Measurements from ENCODE around the gene DMPK. TPM values are rescaled to one million over a fixed set of nuclear protein-coding genes. Genes with fewer than 3 reads are reported as not detected.

Gene DMPK
- total and polyA plus RNA-seq, 2 donors from 2014 or later, result 31.3 to 63.0 TPM

GRCh38 chr19:45809643-45810159 lies 27.4 kb upstream of the DMPK start:
- intact Hi-C loops (cut with DNase I), result no loop called here
- Histone ChIP-seq H3K4me3 (ENCODE audit: low read length in 3 of 3) (no peak overlapping the region), H3K9me3 (ENCODE audit: control insufficient read depth in 2 of 3, insufficient read depth in 1 of 3, low read length in 3 of 3) (no peaks in the 10 kb centered on the region), H3K9ac (ENCODE audit: low read length in 3 of 3) (peak overlapping the region in 1 of 3 donors; percentile 12), H3K27me3 (ENCODE audit: control insufficient read depth, insufficient read depth, low read length) (no peaks in the 10 kb centered on the region), H3K27ac (ENCODE audit: low read depth in 2 of 2, low read length in 2 of 2) (peak overlapping the region in 1 of 2 donors; percentile 3), H3K4me1 (ENCODE audit: control insufficient read depth in 2 of 3, insufficient read depth in 2 of 3, low read depth in 1 of 3, low read length in 3 of 3) (peaks cover 0 to 7% (median 0%) of the 10 kb centered on the region in 3 donors), H3K36me3 (ENCODE audit: control insufficient read depth in 2 of 3, insufficient read depth in 3 of 3, low read length in 3 of 3) (no peaks in the 10 kb centered on the region)
- FAIRE-seq, result no peak
- TF ChIP-seq CTCF (IDR thresholded peaks at IDR 0.05; ENCODE audit: borderline replicate concordance, extremely low read depth, insufficient read depth), result no peak
- peak in 3 of 5 donors; percentile 48 to 59 (median 58) for DNase-seq

- Histone ChIP-seq H3K36me3 (ENCODE audit: control insufficient read depth in 2 of 3, insufficient read depth in 3 of 3, low read length in 3 of 3) (no peaks in the 10 kb centered on the region), H3K27me3 (ENCODE audit: control insufficient read depth, insufficient read depth, low read length) (no peaks in the 10 kb centered on the region), H3K9me3 (ENCODE audit: control insufficient read depth in 2 of 3, insufficient read depth in 1 of 3, low read length in 3 of 3) (no peaks in the 10 kb centered on the region), H3K27ac (ENCODE audit: low read depth in 2 of 2, low read length in 2 of 2) (no peak overlapping the region), H3K4me1 (ENCODE audit: control insufficient read depth in 2 of 3, insufficient read depth in 2 of 3, low read depth in 1 of 3, low read length in 3 of 3) (peaks cover 0 to 7% (median 0%) of the 10 kb centered on the region in 3 donors), H3K9ac (ENCODE audit: low read length in 3 of 3) (no peak overlapping the region), H3K4me3 (ENCODE audit: low read length in 3 of 3) (no peak overlapping the region)
- DNase-seq (no peak), FAIRE-seq (no peak)
- intact Hi-C loops (cut with DNase I), result no loop called here
- no peak for TF ChIP-seq CTCF (IDR thresholded peaks at IDR 0.05; ENCODE audit: borderline replicate concordance, extremely low read depth, insufficient read depth)
Observed at GRCh38 chr19:45805719-45806118, 23.4 kb upstream of the DMPK start.

DNA sequence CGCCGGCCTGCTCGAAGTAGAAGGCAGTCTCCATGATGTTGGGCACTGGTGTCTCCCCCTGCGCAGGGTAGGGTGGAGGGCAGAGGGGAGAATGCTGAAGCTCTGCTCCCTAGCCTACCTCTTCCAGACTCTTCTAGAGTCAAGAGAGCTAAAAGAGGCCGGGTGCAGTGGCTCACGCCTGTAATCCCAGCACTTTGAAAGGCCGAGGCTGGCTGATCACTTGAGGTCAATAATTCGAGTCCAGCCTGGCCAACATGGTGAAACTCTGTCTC lies 22.6 kb upstream of the DMPK start:
- no peak overlapping the region for H3K27ac ChIP-seq (ENCODE audit: low read depth in 2 of 2, low read length in 2 of 2)
- no peak for FAIRE-seq
- no peak overlapping the region for H3K4me3 ChIP-seq (ENCODE audit: low read length in 3 of 3)
- peaks cover 0 to 4% (median 0%) of the 10 kb centered on the region in 3 donors for H3K4me1 ChIP-seq (ENCODE audit: control insufficient read depth in 2 of 3, insufficient read depth in 2 of 3, low read depth in 1 of 3, low read length in 3 of 3)
- no peak for DNase-seq
- intact Hi-C loops (cut with DNase I), result no loop called here
- H3K27me3 ChIP-seq (ENCODE audit: control insufficient read depth, insufficient read depth, low read length), result no peaks in the 10 kb centered on the region
- H3K9ac ChIP-seq (ENCODE audit: low read length in 3 of 3), result no peak overlapping the region
- no peaks in the 10 kb centered on the region for H3K36me3 ChIP-seq (ENCODE audit: control insufficient read depth in 2 of 3, insufficient read depth in 3 of 3, low read length in 3 of 3)
- no peak for TF ChIP-seq CTCF (IDR thresholded peaks at IDR 0.05; ENCODE audit: borderline replicate concordance, extremely low read depth, insufficient read depth)
- H3K9me3 ChIP-seq (ENCODE audit: control insufficient read depth in 2 of 3, insufficient read depth in 1 of 3, low read length in 3 of 3), result no peaks in the 10 kb centered on the region

Measured in kidney (tissue), 14 donors.